Fibroblast of peridontal ligament (primary cell): ENCODE data around the gene PROSER3.
"Not testable (repeated sequence)": the region's sequence is repeated elsewhere in the genome, so short reads cannot be mapped to it uniquely, and the experiment has no call there.

ENCODE experiments used
- DNase-seq: peaks from one replicate; pipeline ENCODE4 v3.0.0-alpha.2; 2010; ENCODE audit errors: extremely low read depth

Gene PROSER3

DNA sequence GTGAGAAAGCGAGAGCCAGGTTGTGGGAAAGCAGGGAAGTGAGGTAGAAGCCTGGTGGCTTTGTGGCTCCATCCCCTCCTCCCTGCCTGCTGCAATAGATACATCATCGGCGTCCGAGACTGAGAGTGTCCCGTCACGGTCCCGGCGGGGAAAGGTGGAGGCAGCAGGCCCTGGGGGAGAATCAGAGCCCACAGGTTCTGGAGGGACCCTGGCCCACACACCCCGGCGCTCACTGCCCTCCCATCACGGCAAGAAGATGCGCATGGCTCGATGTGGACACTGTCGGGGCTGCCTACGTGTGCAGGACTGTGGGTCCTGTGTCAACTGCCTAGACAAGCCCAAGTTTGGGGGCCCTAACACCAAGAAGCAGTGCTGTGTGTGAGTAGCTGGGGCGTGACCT lies 35.1 kb upstream of the PROSER3 start:
- DNase-seq: no peak

DNA sequence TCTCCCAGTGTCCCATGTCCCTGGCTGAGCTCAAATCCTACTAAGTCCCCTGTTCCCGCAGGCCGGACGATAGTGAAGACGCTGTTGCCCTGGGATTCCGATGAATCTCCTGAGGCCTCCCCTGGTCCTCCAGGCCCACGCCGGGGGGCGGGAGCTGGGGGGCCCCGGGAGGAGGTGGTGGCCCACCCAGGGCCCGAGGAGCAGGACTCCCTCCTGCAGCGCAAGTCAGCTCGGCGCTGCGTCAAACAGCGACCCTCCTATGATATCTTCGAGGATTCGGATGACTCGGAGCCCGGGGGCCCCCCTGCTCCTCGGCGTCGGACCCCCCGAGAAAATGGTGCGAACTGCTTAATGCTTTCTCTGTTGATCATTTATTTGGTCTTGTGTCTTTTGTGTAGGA lies 34.3 kb upstream of the PROSER3 start:
- no peak for DNase-seq

- not testable (repeated sequence) for DNase-seq
These were observed 33.8 kb upstream of the PROSER3 start for GRCh38 chr19:35724132-35724531.

- no peak for DNase-seq
These were observed 33.4 kb upstream of the PROSER3 start for GRCh38 chr19:35724560-35724959.

DNA sequence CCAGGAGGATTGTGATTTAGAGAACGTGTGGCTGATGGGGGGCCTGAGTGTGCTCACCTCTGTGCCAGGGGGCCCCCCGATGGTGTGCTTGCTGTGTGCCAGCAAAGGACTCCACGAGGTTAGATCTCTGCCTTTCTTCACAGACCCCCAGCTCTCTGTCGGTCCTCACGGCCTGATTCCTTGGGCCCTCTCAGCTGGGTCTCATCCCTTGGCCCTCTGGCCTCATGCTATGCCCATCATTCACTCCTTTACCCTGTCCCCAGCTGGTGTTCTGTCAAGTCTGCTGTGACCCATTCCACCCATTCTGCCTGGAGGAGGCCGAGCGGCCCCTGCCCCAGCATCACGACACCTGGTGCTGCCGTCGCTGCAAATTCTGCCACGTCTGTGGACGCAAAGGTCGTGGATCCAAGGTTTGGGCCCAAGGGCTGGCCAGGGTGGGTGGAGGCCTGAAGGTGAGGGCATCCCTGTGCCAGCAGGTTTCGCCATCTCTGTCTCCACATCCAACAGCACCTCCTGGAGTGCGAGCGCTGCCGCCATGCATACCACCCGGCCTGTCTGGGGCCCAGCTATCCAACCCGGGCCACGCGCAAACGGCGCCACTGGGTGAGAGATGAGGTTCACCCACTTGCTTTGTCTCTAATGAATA lies 32.6 kb upstream of the PROSER3 start:
- DNase-seq: no peak

DNA sequence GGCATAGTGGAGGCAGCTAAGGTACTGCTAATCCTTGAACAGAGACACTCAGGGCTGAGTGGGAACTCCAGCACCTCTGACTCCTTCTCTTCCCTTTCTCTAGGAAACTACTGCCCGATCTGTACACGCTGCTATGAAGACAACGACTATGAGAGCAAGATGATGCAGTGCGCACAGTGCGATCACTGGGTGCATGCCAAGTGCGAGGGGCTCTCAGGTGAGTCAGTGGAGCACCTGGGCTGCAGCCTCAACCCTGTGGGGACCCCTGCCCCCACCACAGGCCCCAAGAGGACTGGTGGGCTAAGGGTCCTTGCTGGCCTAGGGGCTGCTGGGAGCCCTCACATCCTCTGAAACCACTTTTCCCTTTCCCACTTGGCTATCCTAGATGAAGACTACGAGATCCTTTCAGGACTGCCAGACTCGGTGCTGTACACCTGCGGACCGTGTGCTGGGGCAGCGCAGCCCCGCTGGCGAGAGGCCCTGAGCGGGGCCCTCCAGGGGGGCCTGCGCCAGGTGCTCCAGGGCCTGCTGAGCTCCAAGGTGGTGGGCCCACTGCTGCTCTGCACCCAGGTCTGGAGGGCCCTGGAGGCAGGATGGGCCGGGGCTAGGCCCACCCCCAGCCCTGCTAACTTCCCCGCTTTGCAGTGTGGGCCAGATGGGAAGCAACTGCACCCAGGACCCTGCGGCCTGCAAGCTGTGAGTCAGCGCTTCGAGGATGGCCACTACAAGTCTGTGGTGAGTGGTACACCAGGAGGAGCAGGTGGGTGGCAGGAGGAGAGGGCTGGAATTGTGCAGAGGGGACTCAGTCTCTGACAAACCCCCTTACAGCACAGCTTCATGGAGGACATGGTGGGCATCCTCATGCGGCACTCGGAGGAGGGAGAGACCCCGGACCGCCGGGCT lies 30.7 kb upstream of the PROSER3 start:
- no peak for DNase-seq

DNA sequence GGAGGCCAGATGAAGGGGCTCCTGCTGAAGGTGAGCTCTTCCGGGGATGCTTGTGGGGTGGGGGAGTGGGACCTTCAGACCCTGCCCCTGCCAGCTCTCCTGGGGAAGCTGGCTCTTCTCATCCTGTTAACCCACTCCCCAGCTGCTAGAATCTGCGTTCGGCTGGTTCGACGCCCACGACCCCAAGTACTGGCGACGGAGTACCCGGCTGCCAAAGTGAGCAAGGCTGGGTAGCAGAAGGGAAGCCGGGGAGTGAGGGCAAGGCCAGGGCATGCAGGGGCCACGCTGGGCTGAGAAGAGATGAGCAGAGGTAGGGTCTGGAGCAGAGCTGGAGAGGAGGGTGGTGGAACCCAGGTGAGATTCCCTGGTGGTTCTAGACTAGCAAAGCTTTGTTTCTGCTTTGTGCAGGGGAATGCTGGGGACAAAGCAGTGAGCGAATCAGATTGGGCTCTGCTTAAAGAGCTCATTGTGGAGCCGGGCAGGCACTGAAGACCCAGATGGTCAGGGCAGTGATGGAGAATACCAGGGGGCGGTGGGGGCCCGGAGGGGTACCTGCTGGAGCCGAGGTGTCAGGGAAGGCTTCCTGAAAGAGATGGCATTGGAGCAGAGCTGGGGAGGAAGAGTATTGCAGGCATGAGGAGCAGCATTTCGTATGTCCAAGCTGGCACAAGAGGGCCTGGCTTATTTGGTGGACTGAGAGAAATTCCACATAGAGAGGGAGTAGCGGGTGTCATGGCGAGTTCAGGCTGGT lies 29.8 kb upstream of the PROSER3 start:
- no peak for DNase-seq

DNA sequence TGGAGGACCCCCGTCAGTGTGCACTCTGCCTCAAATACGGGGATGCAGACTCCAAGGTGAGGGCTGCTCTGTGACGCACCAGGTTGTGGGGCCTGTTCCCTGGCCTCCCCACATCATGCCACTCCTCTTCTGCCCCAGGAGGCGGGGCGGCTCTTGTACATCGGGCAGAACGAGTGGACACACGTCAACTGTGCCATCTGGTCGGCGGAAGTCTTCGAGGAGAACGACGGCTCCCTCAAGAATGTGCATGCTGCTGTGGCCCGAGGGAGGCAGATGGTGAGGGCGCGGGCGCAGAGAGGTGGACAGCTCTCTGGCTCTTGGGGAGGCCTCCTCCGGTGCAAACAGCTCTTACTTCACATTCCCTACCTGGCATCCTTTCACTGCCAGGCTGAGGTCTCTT lies 29.0 kb upstream of the PROSER3 start:
- no peak for DNase-seq

DNA sequence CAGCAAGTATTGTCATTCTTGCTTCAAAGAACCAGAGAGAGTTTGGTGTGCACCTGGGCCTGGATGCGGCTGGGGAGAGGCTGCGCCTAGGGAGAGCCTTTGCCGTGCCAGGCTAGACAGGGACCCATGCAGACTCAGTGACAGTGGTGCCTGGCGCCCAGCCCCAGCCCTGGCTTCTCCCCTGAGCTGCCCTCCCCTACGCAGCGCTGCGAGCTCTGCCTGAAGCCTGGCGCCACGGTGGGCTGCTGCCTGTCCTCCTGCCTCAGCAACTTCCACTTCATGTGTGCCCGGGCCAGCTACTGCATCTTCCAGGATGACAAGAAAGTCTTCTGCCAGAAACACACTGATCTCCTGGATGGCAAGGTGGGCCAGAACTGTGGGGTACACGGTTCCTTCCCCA lies 28.2 kb upstream of the PROSER3 start:
- no peak for DNase-seq

- DNase-seq: no peak
These were observed 27.6 kb upstream of the PROSER3 start for GRCh38 chr19:35730326-35730725.

DNA sequence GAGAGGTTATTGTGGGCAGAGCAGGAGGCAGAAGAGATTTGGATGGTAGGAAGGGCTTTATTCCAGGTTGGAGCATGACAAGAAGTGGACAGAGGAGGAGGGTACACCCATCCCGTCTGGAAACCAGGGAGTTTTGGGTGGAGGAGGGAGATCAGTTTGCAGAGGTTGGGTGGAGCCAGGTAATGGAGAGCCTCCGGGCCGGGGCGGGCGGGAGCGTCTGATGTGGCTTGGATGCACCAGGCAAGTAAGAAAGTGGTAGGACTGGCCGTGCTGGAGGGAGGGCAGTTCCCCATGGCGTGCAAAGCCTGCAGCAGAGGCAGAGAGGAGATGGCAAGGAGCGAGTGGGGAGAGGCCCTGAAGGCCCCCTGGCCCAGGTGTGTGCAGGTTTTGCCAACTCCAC lies 26.6 kb upstream of the PROSER3 start:
- DNase-seq: no peak

- no peak for DNase-seq
These were observed 26.1 kb upstream of the PROSER3 start for GRCh38 chr19:35731779-35732405.

DNA sequence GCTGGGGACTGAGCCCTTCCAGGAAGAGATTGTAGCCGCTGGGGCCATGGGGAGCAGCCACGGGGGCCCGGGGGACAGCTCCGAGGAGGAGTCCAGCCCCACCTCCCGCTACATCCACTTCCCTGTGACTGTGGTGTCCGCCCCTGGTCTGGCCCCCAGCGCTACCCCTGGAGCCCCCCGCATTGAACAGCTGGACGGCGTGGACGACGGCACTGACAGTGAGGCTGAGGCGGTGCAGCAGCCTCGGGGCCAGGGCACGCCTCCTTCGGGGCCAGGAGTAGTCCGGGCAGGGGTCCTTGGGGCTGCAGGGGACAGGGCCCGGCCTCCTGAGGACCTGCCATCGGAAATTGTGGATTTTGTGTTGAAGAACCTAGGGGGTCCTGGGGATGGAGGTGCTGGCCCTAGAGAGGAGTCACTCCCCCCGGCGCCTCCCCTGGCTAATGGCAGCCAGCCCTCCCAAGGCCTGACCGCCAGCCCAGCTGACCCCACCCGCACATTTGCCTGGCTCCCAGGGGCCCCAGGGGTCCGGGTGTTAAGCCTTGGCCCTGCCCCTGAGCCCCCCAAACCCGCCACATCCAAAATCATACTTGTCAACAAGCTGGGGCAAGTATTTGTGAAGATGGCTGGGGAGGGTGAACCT lies 25.3 kb upstream of the PROSER3 start:
- no peak for DNase-seq

DNA sequence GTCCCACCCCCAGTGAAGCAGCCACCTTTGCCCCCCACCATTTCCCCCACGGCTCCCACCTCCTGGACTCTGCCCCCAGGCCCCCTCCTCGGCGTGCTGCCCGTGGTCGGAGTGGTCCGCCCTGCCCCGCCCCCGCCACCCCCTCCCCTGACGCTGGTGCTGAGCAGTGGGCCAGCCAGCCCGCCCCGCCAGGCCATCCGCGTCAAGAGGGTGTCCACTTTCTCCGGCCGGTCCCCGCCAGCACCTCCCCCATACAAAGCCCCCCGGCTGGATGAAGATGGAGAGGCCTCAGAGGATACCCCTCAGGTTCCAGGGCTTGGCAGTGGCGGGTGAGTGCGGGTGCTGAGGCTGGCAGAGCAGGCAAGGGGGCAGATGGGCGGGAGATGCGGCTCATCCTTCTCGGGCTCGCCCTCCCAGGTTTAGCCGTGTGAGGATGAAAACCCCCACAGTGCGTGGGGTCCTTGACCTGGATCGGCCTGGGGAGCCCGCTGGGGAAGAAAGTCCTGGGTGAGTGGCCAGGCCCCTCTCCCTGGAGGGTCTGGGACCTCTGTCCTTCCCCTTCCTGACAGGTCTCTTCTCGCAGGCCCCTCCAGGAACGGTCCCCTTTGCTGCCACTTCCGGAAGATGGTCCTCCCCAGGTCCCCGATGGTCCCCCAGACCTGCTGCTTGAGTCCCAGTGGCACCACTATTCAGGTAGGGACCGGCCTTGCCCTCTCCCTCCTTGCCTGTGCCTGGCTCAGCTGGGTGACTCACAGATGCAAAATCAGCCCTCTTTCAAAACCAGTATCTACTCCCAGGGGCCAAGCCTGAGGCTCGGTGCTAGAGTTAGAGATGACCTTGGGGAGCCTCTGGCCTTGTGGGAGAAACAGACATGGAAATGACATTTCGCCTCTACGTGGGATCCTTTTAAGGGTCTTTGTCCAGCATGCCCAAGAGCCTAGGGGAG lies 24.5 kb upstream of the PROSER3 start:
- no peak for DNase-seq

DNA sequence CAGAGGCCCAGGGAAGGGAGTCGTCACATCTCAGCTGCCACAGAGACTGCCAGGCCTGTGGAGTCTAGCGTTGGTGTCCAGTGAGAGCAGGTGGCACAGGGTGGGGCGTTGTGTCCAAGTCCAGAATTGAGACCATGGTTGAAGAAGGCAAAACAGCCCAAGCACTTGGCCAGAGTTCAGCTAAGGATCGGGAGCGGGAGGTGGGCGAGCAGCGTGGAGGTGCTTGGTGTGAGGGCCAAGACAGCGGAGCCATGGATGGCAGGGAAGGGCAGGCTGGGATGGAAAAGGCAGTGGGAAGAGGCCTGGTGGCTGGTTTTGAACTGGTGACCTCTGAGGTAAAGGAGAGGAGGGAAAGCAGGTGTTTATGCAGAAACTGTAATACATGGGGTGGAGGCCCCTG lies 23.7 kb upstream of the PROSER3 start:
- no peak for DNase-seq

DNA sequence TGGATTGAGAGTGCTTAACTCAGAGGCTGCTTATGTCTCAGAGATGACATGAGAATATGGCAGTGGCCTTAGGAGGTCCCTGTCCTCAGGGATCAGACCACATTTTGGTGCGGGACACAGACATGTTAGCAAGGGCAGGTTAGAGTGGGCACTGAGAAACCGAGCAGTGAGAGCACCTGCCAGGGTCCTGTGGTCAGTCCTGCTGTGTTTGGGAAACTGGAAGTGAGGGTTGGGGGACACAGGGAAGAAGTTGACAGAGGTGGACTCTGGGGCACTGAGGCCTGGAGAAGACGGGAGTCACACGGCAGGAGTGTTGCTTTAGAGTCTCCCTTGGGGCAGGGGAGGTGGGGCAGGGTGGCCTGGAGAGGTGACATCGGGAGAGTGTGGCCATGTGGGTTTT lies 23.1 kb upstream of the PROSER3 start:
- no peak for DNase-seq

DNA sequence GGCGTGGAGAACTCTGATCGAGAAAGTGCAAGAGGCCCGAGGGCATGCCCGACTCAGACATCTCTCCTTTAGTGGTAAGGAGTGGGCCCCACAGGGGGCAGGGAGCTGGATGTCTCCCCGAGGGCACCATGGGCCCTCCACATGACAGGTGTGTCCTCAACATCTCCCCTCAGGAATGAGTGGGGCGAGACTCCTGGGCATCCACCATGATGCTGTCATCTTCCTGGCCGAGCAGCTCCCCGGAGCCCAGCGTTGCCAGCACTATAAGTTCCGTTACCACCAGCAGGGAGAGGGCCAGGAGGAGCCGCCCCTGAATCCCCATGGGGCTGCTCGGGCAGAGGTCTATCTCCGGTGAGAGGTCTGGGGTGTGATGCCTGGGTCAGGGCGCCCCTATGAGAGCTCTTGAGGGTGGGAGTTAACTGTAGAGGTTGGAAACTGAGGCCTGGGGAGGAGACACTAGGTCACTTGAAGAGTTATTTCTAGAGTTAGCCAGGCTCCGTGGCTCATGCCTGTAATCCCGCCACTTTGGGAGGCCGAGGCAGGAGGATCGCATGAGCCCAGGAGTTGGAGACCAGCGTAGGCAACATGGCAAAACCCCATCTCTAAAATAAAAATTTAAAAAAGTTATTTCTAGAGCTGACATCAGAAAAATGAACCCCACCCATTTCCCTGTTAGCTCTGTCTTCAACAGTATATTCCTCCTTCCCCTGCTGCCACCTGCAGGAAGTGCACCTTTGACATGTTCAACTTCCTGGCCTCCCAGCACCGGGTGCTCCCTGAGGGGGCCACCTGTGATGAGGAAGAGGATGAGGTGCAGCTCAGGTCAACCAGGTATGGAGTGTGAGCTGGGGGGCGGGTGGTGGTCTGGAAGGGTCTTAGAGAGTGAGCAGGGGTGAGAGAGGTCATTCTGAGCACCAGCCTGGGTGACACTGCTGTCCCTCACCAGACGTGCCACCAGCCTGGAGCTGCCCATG lies 20.8 kb upstream of the PROSER3 start:
- DNase-seq: no peak

DNA sequence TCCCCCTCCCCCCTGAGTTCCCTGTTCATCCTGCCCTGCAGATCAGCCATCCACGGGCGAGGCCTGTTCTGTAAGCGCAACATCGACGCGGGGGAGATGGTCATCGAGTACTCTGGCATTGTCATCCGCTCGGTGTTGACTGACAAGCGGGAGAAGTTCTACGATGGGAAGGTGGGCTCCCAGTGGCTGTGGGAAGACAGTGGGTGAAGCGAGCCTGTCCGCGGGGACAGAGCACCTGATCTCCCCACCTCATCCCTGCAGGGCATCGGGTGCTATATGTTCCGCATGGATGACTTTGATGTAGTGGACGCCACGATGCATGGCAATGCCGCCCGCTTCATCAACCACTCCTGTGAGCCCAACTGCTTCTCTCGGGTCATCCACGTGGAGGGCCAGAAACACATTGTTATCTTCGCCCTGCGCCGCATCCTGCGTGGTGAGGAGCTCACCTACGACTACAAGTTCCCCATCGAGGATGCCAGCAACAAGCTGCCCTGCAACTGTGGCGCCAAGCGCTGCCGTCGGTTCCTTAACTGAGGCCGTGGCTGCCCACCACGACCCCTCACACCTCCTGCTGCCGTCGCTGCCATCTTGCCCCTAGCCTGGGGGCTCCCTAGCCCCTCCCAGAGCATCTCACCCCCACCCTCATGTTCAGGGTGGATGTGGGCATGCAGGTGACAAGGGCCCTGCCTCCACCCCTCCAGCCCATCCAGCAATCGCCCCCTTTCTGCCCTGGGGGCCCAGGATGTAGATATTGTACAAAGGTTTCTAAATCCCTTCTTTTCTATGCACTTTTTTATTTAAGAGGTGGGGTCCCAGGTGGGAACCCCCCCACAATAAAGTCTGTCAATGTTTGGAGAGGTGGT lies 19.7 kb upstream of the PROSER3 start:
- no peak for DNase-seq

DNA sequence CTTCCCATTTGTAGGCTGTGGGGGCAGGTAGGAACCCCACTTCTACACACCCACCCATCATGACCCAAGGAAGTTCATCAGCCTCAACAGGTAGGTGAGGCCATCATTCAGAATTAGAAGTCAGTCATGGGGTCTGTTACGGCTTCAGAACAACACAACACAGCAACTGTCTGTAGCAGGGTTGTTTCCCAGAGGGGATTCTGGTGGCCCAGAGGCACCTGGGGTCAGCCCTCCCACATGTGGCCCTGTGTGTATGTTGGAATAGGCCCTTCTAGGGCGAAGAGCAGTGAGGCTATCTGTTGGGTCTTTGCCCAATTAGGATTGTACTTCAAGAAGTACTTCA lies 19.1 kb upstream of the PROSER3 start:
- DNase-seq: no peak
